Vagina (tissue), 2 donors: Measurements from ENCODE around the gene ADCY3. TPM values are rescaled to one million over a fixed set of nuclear protein-coding genes. Genes with fewer than 3 reads are reported as not detected.

Experiments used
- DNase-seq, 2 donors: peaks; one replicate each; pipeline ENCODE4 v3.0.0-alpha.2; 2017; ENCODE audit errors: extremely low spot score in 2 of 2
- H3K27ac ChIP-seq: fragments of 200-600 bp; sonication (generic); one replicate; pipeline ENCODE4 v1.5.1; 2019
- H3K27me3 ChIP-seq: fragments of 200-600 bp; sonication (generic); one replicate; pipeline ENCODE4 v1.5.1; 2019
- H3K36me3 ChIP-seq, 2 donors: fragments of 200-600 bp; sonication (generic); one replicate each; pipeline ENCODE4 v1.5.1; 2017 to 2019
- H3K4me1 ChIP-seq: fragments of 200-600 bp; sonication (generic); one replicate; pipeline ENCODE4 v1.5.1; 2019
- H3K4me3 ChIP-seq, 2 donors: fragments of 200-600 bp; sonication (generic); 1 replicate in 1 of 2; 2 replicates in 1 of 2; pipeline ENCODE4 v1.5.1; 2016 to 2019
- H3K9me3 ChIP-seq: fragments of 200-600 bp; sonication (generic); one replicate; pipeline ENCODE4 v1.5.1; 2019
- POLR2A ChIP-seq, 2 donors: fragments of 450-650 bp; IDR thresholded peaks; one replicate each; pipeline ENCODE4 v1.6.1; 2017; ENCODE audit warnings: antibody characterized with exemption in 2 of 2, mild to moderate bottlenecking in 2 of 2, moderate library complexity in 2 of 2
- POLR2AphosphoS5 ChIP-seq, 2 donors: sonication (generic); formaldehyde crosslinking; IDR thresholded peaks; one replicate each; pipeline ENCODE4 v1.9.0; 2017; ENCODE audit warnings: antibody characterized with exemption in 2 of 2, mild to moderate bottlenecking in 2 of 2, low read depth in 1 of 2; ENCODE audit not compliant: insufficient read depth in 1 of 2
- intact Hi-C: fragments of 100-400 bp; cut with DNase I; formaldehyde crosslinking; loops from one replicate; pipeline ENCODE4 v1.15.1; 2023
- total RNA-seq: library from RNA; depleted of rRNA; stranded (reverse); fragments of >200 nt; gene quantifications from one replicate; pipeline ENCODE4 v1.2.3, GENCODE V29; 2016
- TF ChIP-seq, protein P1 (sequence below), 3 experiments: fragments of 450-650 bp in 2 of 3; fragments of 200-600 bp in 1 of 3; sonication (generic) in 1 of 3; IDR thresholded peaks; one replicate each; pipeline ENCODE4 v1.5.1; 2017 to 2019; ENCODE audit warnings: antibody characterized with exemption in 3 of 3, mild to moderate bottlenecking in 2 of 3, moderate library complexity in 2 of 3

Gene ADCY3
- total RNA-seq, 1 donor from 2014 or later: 90.6 TPM

GRCh38 chr2:24797644-24798043 is 122.4 kb downstream of the ADCY3 start:
- peaks cover 11% of the 10 kb centered on the region for H3K4me1 ChIP-seq

DNA sequence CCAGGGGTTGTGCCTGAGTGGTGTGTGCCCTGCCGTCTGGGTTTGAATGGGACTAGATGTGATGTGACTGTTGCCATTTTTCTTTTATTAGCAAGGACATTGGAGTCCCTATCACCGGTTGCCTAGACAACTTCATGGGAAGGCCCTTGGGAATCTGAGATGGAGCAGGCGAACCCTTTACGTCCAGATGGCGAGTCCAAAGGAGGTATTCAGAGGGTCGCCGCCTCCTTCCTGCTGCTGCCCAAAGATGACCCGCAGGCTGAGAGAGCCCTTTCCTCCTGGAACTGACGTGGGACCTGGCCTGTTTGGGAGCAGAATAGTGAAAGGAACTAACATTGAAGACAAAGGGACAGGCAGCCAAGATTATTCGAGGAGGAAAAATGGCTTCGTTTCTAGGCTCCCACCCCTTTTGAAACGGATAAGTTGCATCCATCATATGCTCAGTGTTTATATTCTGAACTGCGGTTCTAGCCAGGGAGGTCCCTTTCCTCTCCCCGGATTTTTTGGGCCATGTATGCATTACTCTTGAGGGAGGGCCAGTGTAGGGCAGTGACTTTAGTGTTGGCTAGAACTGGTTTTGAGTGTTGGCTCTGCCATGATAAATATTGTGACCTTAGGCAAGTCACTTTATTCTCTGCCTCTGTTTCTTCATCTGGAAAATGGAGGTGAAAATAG is 126.1 kb downstream of the ADCY3 start:
- Histone ChIP-seq H3K9me3 (no peaks in the 10 kb centered on the region), H3K4me3 (peak overlapping the region; percentile 80 to 91), H3K27ac (peak overlapping the region; percentile 95), H3K27me3 (no peaks in the 10 kb centered on the region), H3K36me3 (peaks cover 0 to 1% of the 10 kb centered on the region in 2 donors), H3K4me1 (peaks cover 19% of the 10 kb centered on the region)
- no peak for DNase-seq
- TF ChIP-seq POLR2AphosphoS5 (IDR thresholded peaks at IDR 0.05; ENCODE audit: insufficient read depth in 1 of 2, low read depth in 1 of 2) (no peak), POLR2A (IDR thresholded peaks at IDR 0.05) (no peak)
- TF ChIP-seq, protein P1, sequence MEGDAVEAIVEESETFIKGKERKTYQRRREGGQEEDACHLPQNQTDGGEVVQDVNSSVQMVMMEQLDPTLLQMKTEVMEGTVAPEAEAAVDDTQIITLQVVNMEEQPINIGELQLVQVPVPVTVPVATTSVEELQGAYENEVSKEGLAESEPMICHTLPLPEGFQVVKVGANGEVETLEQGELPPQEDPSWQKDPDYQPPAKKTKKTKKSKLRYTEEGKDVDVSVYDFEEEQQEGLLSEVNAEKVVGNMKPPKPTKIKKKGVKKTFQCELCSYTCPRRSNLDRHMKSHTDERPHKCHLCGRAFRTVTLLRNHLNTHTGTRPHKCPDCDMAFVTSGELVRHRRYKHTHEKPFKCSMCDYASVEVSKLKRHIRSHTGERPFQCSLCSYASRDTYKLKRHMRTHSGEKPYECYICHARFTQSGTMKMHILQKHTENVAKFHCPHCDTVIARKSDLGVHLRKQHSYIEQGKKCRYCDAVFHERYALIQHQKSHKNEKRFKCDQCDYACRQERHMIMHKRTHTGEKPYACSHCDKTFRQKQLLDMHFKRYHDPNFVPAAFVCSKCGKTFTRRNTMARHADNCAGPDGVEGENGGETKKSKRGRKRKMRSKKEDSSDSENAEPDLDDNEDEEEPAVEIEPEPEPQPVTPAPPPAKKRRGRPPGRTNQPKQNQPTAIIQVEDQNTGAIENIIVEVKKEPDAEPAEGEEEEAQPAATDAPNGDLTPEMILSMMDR (IDR thresholded peaks at IDR 0.05): no peak
- intact Hi-C loops: no loop called here

More at GRCh38 chr2:24797644-24798043, 122.4 kb downstream of the ADCY3 start:
- no peak overlapping the region for H3K27ac ChIP-seq
- DNase-seq: no peak
- H3K4me3 ChIP-seq: no peak overlapping the region
- no peaks in the 10 kb centered on the region for H3K36me3 ChIP-seq
- H3K27me3 ChIP-seq: no peaks in the 10 kb centered on the region
- intact Hi-C loops: no loop called here
- TF ChIP-seq, protein P1 (IDR thresholded peaks at IDR 0.05): no peak
- no peak for TF ChIP-seq POLR2AphosphoS5 (IDR thresholded peaks at IDR 0.05; ENCODE audit: insufficient read depth in 1 of 2, low read depth in 1 of 2)
- no peak for TF ChIP-seq POLR2A (IDR thresholded peaks at IDR 0.05)
- H3K9me3 ChIP-seq: no peaks in the 10 kb centered on the region

- intact Hi-C loops: no loop called here
- Histone ChIP-seq H3K9me3 (no peaks in the 10 kb centered on the region), H3K27me3 (no peaks in the 10 kb centered on the region), H3K4me3 (peak within 1 kb of the TSS; percentile 80 to 91), H3K36me3 (peaks cover 0 to 4% of the 10 kb centered on the region in 2 donors), H3K27ac (peak within 1 kb of the TSS; percentile 95), H3K4me1 (peaks cover 19% of the 10 kb centered on the region)
- peak; percentile 95 to 98 for DNase-seq
- TF ChIP-seq, protein P1 (IDR thresholded peaks at IDR 0.05): peak; percentile 15 to 57 (median 49)
- TF ChIP-seq POLR2A (IDR thresholded peaks at IDR 0.05) (no peak), POLR2AphosphoS5 (IDR thresholded peaks at IDR 0.05; ENCODE audit: insufficient read depth in 1 of 2, low read depth in 1 of 2) (peak; percentile 90 to 99)
Measured at GRCh38 chr2:24792874-24793760, 126.9 kb downstream of the ADCY3 start, which contains the start of the genes CENPO and PTRHD1. CENPO (plus strand) TSS chr2:24793425; CDS start chr2:24793920, 495 bp downstream. PTRHD1 (minus strand) TSS chr2:24793391; CDS start chr2:24793377, 14 bp downstream.

DNA sequence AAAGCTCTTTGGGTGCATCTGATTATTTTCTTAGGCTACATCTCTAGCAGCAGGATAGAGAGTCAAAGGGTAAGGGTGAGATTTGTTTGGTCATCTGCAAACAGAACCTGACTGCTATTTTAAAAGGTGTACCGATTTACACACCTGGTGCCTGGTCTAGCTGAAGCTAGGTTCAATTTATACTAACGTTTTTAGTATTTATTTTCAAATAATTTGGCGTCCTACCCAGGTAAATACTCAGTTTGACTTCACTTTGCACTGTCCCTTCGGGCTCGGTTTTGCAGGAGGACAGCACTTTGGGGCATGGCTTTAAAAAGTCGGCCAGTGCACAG is 127.5 kb downstream of the ADCY3 start:
- no peak for DNase-seq
- peak overlapping the region; percentile 80 to 91 for H3K4me3 ChIP-seq
- H3K9me3 ChIP-seq: no peaks in the 10 kb centered on the region
- no peaks in the 10 kb centered on the region for H3K27me3 ChIP-seq
- TF ChIP-seq, protein P1 (IDR thresholded peaks at IDR 0.05): no peak
- no peak for TF ChIP-seq POLR2A (IDR thresholded peaks at IDR 0.05)
- TF ChIP-seq POLR2AphosphoS5 (IDR thresholded peaks at IDR 0.05; ENCODE audit: insufficient read depth in 1 of 2, low read depth in 1 of 2): no peak
- H3K27ac ChIP-seq: peak overlapping the region; percentile 95
- peaks cover 0 to 4% of the 10 kb centered on the region in 2 donors for H3K36me3 ChIP-seq
- H3K4me1 ChIP-seq: peaks cover 19% of the 10 kb centered on the region
- intact Hi-C loops: no loop called here
